NB4 (cell line): ENCODE results near the gene HOXB6.

ENCODE experiments used
- DNase-seq: peaks from one replicate; pipeline ENCODE4 v3.0.0; 2010; ENCODE audit warnings: low read depth
- H3K4me3 ChIP-seq: one replicate; pipeline ENCODE4 v1.5.1; 2011; ENCODE audit warnings: mild to moderate bottlenecking, low read depth, low read length, moderate library complexity
- MYC ChIP-seq: IDR thresholded peaks from 2 replicates; pipeline ENCODE4 v1.6.1; 2011; ENCODE audit warnings: low read depth, low read length
- POLR2A ChIP-seq: IDR thresholded peaks from 2 replicates; pipeline ENCODE4 v1.6.1; 2011; ENCODE audit warnings: mild to moderate bottlenecking; ENCODE audit not compliant: insufficient read length; ENCODE audit errors: extremely low read depth
- TF ChIP-seq, protein P1 (sequence below): IDR thresholded peaks from one replicate; pipeline ENCODE4 v1.5.1; 2012; ENCODE audit warnings: low read depth, low read length
- TF ChIP-seq, protein P2 (sequence below): IDR thresholded peaks from 2 replicates; pipeline ENCODE4 v1.6.1; 2011; ENCODE audit warnings: low read depth, low read length

The HOXB6 gene

DNA sequence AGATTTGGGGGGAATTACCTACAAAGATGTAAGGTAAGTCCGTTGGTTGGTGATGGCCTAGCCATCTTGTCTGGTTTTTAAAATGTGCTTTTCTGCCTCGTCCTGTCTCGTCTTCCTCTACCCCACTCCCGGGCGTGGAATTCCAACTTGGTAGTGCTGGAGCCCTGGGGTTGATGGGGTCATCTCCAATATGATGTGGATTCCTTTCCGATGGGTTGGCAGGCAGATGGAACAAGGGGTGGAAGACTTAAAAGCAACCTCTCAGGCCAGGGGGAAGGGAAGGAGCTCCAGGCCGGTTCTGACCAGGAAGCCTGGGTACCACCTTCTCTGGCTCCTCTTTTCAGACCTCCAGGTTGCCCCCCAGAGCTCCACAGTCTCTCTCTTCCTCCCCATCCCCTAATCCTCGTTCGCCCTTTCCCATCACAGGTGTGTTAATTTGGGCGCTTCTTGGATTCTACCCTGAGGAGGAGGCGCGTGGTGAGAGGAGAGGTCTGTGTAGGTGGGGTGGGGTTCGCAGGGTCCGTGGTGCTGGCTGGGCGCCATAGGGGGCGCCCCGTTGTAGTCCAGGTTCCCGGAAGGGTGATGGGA lies 54.8 kb downstream of the HOXB6 start:
- TF ChIP-seq POLR2A (no peak), MYC (no peak)
- TF ChIP-seq, protein P1, sequence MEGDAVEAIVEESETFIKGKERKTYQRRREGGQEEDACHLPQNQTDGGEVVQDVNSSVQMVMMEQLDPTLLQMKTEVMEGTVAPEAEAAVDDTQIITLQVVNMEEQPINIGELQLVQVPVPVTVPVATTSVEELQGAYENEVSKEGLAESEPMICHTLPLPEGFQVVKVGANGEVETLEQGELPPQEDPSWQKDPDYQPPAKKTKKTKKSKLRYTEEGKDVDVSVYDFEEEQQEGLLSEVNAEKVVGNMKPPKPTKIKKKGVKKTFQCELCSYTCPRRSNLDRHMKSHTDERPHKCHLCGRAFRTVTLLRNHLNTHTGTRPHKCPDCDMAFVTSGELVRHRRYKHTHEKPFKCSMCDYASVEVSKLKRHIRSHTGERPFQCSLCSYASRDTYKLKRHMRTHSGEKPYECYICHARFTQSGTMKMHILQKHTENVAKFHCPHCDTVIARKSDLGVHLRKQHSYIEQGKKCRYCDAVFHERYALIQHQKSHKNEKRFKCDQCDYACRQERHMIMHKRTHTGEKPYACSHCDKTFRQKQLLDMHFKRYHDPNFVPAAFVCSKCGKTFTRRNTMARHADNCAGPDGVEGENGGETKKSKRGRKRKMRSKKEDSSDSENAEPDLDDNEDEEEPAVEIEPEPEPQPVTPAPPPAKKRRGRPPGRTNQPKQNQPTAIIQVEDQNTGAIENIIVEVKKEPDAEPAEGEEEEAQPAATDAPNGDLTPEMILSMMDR = no peak
- TF ChIP-seq, protein P2, sequence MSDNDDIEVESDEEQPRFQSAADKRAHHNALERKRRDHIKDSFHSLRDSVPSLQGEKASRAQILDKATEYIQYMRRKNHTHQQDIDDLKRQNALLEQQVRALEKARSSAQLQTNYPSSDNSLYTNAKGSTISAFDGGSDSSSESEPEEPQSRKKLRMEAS = no peak
- no peak for DNase-seq
- H3K4me3 ChIP-seq = no peak overlapping the region

DNA sequence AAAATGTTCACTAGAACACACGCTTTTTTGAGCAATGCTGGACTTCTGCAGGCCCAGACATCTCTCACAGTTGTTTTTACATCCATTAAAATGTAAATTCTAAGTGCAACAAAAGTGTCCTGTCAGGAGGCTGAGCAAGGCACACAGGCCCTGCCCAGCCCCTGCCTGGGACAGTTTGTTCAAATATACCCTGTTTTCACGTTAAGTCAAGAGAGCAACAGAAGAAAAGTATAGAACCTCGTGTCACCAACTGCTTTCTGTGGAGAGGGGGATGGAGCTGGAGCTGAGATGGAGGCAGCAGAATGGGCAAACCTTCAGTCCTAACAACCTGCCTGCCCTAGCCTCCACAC lies 55.5 kb downstream of the HOXB6 start:
- no peak for TF ChIP-seq POLR2A
- TF ChIP-seq MYC = no peak
- TF ChIP-seq, protein P1 = no peak
- TF ChIP-seq, protein P2 = no peak
- no peak overlapping the region for H3K4me3 ChIP-seq
- no peak for DNase-seq

DNA sequence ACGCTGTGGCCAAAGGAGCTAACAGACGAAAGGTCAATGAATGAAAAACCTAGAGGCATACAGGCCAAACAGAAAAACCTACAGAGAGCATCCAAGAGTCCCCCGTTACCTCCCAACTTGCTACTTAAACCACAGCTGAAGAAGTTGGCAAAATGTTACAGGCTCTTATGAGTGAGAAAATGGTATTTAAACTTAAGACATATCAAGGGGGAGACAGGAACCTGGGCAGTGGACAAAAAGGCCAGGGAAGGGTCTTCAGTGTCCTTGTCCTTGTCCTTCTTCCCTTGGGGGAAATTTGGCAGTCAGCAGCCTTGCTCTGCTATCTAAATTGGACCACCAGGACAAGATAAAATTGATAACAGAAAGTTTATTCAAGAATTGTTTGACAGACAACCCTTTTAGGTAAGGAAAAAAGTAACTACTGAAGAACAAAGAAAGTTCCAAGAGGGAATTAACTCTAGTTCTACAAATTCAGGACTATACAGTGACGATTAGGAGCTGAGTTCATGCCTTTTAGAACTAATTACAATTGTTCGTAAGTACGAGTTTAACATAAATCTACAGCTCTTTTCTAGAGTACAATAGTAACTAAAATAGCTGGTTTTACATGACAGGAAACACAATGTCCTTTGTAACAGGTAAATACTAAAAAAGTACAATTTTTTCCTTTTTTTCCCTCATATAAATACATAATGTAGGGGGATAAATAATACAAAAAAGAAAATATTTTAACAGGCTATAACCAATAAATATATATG lies 56.1 kb downstream of the HOXB6 start:
- TF ChIP-seq, protein P2 = no peak
- no peak for TF ChIP-seq POLR2A
- TF ChIP-seq MYC = no peak
- TF ChIP-seq, protein P1 = no peak
- no peak for DNase-seq
- H3K4me3 ChIP-seq = no peak overlapping the region

DNA sequence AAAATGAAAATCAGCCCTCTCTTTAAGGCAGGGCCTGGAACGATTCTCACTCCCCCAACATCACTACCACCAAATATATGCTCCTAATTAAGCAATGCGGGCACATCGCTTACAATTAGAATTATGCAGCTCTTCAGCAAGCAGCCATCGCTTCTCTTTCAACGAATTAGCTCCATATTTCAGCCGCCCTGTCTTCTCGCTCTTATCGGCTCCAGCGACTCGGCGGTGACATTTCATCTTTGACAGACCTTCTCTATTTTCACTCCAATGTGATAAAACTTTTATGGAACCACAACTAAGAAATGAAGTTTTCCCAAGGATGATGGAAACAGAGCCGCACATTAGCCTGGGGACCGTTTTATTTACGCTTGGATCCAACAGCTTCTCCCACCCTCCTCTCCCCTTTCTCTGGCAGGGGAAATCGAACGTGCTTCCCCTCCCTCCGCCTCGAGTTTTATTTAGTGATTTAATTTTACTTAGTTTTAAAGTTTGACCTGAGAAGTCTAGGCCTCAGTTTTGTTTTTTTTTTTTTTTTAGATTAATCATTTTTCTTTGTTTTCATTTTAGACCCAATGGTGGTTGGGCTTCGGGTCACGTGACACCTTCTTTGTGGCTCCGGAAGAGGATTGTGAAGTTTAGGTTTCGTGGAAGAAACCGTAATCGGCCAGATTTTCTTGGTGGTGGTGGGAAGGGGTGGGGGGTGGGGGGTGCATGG lies 56.8 kb downstream of the HOXB6 start:
- H3K4me3 ChIP-seq = no peak overlapping the region
- TF ChIP-seq, protein P2 = no peak
- TF ChIP-seq, protein P1 = no peak
- no peak for TF ChIP-seq MYC
- no peak for TF ChIP-seq POLR2A
- no peak for DNase-seq

DNA sequence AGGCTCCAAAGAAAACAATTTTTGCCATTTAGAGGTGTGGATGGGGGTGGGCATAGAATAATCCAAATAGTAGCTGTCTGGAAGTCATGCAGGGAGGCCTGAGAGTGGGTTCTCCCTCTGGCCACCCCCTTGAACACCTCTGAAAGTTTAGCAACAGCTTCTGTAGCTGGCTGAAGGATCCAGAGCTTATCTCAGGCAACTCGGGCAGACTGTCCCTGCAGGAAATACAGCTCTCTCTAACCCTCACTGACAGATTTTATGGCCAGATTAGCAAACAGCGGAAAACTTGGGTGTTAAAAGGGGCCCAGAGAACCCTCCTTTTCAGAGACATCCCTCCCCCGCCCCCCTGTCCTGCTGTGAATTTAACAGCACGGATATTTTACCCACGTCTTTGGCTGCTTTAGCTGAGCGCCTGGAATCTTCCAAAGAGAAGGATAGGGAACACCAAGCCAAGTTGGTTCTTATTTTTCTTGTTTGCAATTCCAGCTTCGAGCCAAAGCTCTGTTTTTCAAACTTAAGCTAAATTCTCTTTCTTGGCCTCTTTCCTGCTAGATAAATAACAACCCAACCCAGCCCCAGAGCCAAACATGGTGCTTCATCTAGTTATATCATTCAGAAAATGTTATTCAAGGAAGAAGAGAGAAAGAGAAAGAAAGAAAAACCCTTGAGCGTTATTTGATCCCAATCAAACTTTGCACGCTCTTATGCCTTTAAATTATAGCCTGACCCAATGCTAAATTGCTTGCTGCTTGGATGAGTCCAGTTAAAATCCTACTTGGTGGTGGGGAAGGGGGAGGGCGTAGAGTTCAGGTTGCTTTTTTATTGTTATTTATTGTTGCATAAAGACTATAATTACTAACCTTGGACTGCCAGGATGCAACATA lies 57.6 kb downstream of the HOXB6 start:
- H3K4me3 ChIP-seq = no peak overlapping the region
- TF ChIP-seq, protein P2 = no peak
- TF ChIP-seq MYC = no peak
- TF ChIP-seq, protein P1 = no peak
- no peak for TF ChIP-seq POLR2A
- no peak for DNase-seq
